Measurements from ENCODE around the gene PCSK1N. TPM values are rescaled to one million over a fixed set of nuclear protein-coding genes. Genes with fewer than 3 reads are reported as not detected.
A peak's percentile ranks its signal among the peaks of the same experiment; 100 is the strongest.

PCSK1N gene
- total RNA-seq, 1 donor from 2014 or later = 46.9 TPM

DNA sequence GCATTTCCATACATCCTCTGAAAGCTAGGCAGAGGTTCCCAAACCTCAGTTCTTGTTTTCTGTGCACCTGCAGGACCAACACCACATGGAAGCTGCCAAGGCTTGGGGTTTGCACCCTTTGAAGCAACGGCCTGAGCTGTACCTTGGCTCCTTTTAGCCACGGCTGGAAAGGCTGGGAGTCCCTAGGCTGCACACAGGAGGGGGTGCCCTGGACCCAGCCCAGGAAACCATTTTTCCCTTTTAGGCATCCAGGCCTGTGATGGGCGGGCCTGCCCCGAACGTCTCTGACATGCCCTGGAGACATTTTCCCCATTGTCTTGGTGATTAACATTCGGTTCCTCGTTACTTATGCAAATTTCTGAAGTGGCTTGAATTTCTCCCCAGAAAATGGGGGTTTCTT lies 17.4 kb upstream of the PCSK1N start:
- Mint-ChIP-seq H3K27ac (no peak overlapping the region), H3K4me3 (no peak overlapping the region), H3K27me3 (ENCODE audit: low read depth) (no peaks in the 10 kb centered on the region), H3K4me1 (peaks cover 5% of the 10 kb centered on the region), H3K36me3 (peaks cover 2% of the 10 kb centered on the region), H3K9me3 (peaks cover 43% of the 10 kb centered on the region)
- DNase-seq (ENCODE audit: low spot score in 2 of 2, unreplicated experiment in 2 of 2) = no peak
- TF ChIP-seq, protein P1, sequence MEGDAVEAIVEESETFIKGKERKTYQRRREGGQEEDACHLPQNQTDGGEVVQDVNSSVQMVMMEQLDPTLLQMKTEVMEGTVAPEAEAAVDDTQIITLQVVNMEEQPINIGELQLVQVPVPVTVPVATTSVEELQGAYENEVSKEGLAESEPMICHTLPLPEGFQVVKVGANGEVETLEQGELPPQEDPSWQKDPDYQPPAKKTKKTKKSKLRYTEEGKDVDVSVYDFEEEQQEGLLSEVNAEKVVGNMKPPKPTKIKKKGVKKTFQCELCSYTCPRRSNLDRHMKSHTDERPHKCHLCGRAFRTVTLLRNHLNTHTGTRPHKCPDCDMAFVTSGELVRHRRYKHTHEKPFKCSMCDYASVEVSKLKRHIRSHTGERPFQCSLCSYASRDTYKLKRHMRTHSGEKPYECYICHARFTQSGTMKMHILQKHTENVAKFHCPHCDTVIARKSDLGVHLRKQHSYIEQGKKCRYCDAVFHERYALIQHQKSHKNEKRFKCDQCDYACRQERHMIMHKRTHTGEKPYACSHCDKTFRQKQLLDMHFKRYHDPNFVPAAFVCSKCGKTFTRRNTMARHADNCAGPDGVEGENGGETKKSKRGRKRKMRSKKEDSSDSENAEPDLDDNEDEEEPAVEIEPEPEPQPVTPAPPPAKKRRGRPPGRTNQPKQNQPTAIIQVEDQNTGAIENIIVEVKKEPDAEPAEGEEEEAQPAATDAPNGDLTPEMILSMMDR (IDR thresholded peaks at IDR 0.05; ENCODE audit: unreplicated experiment) = no peak

DNA sequence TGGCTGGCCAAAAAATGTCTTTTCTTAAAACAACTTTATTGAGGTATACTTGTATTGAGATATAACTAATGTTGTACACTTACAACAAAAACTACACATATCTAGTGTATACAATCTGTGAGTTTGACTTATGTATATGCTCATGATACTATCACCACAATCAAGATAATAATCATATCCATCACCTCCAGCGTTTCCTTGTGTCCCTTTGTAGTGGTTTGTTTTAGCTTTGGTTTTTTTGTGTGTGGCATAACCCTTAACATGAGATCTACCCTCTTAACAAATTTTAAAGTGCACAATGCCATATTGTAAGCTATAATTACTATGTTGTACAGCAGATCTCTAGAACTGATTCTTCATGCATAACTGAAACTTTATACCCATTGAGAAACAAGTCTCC lies 13.4 kb upstream of the PCSK1N start:
- Mint-ChIP-seq H3K9me3 (peaks cover 29% of the 10 kb centered on the region), H3K4me1 (no peaks in the 10 kb centered on the region), H3K36me3 (peaks cover 2% of the 10 kb centered on the region), H3K27me3 (ENCODE audit: low read depth) (no peaks in the 10 kb centered on the region), H3K4me3 (no peak overlapping the region), H3K27ac (no peak overlapping the region)
- DNase-seq (ENCODE audit: low spot score in 2 of 2, unreplicated experiment in 2 of 2) = no peak
- TF ChIP-seq, protein P1 (IDR thresholded peaks at IDR 0.05; ENCODE audit: unreplicated experiment) = no peak

DNA sequence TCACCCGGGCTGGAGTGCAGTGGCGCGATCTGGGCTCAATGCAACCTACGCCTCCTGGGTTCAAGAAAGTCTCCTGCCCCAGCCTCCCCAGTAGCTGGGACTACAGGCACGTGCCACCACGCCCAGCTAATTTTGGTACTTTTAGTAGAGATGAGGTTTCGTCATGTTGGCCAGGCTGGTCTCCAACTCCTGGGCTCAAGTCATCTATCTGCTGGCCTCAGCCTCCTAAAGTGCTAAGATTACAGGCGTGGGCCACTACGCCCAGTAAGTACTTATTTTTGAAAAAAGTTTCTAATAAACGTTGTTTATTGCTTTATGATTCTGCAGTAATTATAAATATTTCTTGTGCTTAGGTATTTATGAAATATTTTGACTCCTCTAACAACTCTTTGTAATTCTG lies 4.3 kb upstream of the PCSK1N start:
- no peak for DNase-seq (ENCODE audit: low spot score in 2 of 2, unreplicated experiment in 2 of 2)
- Mint-ChIP-seq H3K27ac (no peak overlapping the region), H3K4me1 (peaks cover 7% of the 10 kb centered on the region), H3K9me3 (peaks cover 20% of the 10 kb centered on the region), H3K36me3 (peaks cover 2% of the 10 kb centered on the region), H3K4me3 (no peak overlapping the region), H3K27me3 (ENCODE audit: low read depth) (peaks cover 13% of the 10 kb centered on the region)
- TF ChIP-seq, protein P1 (IDR thresholded peaks at IDR 0.05; ENCODE audit: unreplicated experiment) = no peak

DNA sequence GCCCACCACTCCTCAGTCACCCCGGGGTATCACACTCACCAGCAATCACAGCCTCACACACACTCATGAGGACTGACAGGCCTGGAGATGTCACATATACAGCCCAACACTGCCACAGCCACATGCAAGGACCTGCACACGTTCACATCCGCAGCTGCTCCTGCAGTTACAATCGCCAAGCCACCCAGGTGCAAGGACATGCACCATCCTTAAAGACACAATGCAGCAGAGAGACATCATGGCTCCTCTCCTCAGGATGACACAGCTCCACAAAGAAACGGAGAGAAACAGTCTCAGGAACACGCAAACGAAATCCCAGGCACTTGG lies 1.1 kb downstream of the PCSK1N start:
- Mint-ChIP-seq H3K4me1 (peaks cover 20% of the 10 kb centered on the region), H3K27me3 (ENCODE audit: low read depth) (peaks cover 56% of the 10 kb centered on the region), H3K36me3 (peaks cover 2% of the 10 kb centered on the region), H3K4me3 (peak overlapping the region; percentile 73), H3K9me3 (peaks cover 8% of the 10 kb centered on the region), H3K27ac (no peak overlapping the region)
- TF ChIP-seq, protein P1 (IDR thresholded peaks at IDR 0.05; ENCODE audit: unreplicated experiment) = no peak
- DNase-seq (ENCODE audit: low spot score in 2 of 2, unreplicated experiment in 2 of 2) = no peak

DNA sequence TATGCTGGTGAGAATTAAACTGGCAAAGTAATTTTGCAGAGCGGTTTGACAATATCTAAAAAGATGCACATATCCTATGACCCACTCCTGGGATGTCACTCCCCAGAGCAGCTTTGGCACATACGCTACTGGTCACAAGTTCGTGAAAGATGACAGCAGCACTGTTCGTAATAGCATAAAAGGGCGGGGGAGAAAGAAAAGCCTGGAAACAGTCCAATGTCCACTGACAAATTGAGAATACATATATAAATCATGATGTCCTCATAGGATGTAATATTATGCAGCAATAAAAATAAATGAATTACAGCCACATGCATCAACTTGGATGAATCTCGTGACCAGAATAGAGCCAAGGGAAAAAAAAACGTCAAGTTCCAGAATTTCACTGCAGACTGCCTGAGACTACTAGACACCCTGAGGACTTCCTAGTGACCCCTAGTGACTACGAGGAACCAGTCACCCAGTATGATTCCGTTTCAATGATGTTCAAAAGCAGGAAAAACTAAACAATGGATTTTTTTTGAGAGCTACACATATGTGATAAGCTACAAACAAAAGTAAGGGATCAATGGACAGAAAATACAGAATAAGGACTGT lies 1.8 kb downstream of the PCSK1N start:
- H3K9me3 Mint-ChIP-seq = peaks cover 9% of the 10 kb centered on the region
- H3K4me3 Mint-ChIP-seq = peak overlapping the region; percentile 73
- TF ChIP-seq, protein P1 (IDR thresholded peaks at IDR 0.05; ENCODE audit: unreplicated experiment) = no peak
- H3K4me1 Mint-ChIP-seq = peaks cover 20% of the 10 kb centered on the region
- peaks cover 2% of the 10 kb centered on the region for H3K36me3 Mint-ChIP-seq
- H3K27ac Mint-ChIP-seq = no peak overlapping the region
- no peak for DNase-seq (ENCODE audit: low spot score in 2 of 2, unreplicated experiment in 2 of 2)
- H3K27me3 Mint-ChIP-seq (ENCODE audit: low read depth) = peaks cover 56% of the 10 kb centered on the region

DNA sequence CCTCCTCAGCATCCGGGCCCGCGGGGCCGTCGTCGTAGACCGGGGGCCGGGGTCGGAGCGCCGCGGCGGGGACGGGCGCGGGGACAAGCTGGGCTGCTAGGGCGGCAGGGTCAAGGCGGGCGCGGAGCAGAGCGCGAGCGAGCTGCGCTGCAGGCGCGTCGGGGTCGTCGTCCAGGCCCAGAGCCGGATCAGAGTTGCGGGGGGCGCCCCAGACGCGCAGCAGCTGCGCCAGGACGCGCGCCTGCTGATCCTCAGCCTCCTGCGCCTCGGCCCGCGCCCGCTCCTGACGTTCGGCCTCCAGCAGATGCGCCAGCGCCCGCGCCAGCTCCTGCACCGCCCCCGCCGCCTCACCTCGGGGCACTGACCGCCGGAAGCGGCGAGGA lies 3.5 kb downstream of the PCSK1N start:
- no peak overlapping the region for H3K4me3 Mint-ChIP-seq
- peaks cover 20% of the 10 kb centered on the region for H3K4me1 Mint-ChIP-seq
- no peak overlapping the region for H3K27ac Mint-ChIP-seq
- peaks cover 56% of the 10 kb centered on the region for H3K27me3 Mint-ChIP-seq (ENCODE audit: low read depth)
- no peak for DNase-seq (ENCODE audit: low spot score in 2 of 2, unreplicated experiment in 2 of 2)
- TF ChIP-seq, protein P1 (IDR thresholded peaks at IDR 0.05; ENCODE audit: unreplicated experiment) = no peak
- H3K9me3 Mint-ChIP-seq = peaks cover 18% of the 10 kb centered on the region
- peaks cover 11% of the 10 kb centered on the region for H3K36me3 Mint-ChIP-seq

Data from mesothelial cell of epicardium (in vitro differentiated cells).